Measurements from ENCODE around the gene AHNAK.
"Not testable (repeated sequence)": the region's sequence is repeated elsewhere in the genome, so short reads cannot be mapped to it uniquely, and the experiment has no call there.

The AHNAK gene

GRCh38 chr11:62400760-62401159 is 145.8 kb downstream of the AHNAK start:
- DNase-seq: no peak

- DNase-seq: no peak
Observed at GRCh38 chr11:62400281-62400680, 146.3 kb downstream of the AHNAK start.

DNA sequence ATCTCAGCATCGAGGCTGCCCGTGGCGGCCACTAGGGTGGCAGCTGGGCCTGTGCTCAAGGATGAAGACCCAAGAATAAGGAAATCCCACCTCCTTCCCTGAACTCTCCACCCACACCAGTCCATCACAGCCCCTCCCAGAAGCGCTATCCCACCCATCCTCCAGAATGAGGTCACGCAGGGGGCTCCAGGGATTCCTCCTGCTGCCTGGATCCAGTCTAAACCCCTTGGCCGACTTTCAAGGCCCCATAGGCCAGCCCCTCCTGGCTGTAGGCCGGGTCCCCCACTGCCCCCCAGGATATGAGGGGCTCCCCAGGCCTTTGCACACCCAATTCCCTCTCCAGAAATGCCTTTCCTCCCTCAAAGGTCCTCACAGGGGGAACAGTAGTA is 146.7 kb downstream of the AHNAK start:
- DNase-seq: no peak

- DNase-seq: no peak
Observed at GRCh38 chr11:62399172-62399877, 147.3 kb downstream of the AHNAK start.

- no peak for DNase-seq
Observed at GRCh38 chr11:62398011-62398994, 148.3 kb downstream of the AHNAK start.

DNA sequence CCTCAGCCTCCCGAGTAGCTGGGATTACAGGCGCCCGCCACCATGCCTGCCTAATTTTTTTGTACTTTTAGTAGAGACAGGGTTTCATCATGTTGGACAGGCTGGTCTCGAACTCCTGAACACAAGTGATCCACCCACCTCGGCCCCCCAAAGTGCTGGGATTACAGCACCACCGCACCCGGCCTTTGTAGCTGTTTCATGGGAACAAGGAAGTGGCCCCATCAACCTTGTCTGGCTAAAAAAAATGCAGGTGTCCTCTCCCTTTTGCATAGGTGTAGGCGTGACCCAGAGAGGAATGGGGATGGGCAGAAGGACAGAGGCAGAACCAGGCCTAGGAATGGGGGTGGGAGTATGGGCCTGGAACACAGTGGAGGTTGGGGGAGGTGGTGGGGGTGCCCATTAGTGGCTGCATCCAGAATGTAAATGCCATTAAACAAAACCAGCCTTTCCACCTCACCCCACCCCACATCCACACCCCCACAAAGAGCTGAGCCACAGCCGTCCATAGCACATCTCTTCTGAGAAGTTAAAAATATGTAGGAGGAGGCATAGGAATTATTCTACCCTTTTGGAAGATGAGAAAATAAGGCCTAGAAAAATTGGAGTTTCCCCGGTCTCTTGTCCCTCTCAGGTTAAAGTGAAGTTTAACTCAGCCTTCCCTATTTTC is 150.6 kb downstream of the AHNAK start:
- DNase-seq: no peak

DNA sequence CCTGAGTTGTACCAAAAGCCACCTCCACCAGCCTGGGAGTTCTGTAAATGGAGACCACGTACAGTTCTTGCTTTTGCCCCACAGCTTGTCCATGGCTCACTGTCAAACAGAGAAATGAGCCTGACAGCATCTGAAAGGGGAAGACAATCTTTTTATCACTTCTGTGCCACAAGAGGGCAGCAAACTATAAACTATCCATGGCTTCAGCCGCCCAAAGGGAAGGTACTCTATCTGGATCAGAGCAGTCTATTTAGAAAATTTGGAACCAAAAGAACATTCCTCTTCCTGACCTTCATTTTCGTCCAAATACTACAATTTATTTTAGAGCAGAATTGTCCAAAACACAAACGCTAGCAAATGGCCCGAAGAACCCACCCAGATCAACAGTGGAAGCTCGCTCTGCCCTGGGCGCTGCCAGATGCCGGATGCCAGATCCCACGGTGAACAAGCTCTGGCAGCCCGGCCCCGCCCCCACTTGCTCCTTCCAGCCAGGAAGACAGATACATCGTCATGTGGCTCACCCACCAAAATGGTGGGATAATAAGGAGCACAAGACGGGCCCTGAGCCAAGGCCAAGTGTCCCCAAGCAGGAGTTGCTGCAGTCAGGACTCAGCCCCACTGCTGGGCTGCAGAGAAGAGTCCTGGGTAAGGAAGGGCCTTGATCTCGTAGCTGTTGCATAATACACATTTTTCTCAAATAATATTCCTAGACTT is 151.6 kb downstream of the AHNAK start:
- DNase-seq: no peak

- DNase-seq: no peak
Observed at GRCh38 chr11:62393735-62394134, 152.9 kb downstream of the AHNAK start.

GRCh38 chr11:62393061-62393611 is 153.5 kb downstream of the AHNAK start:
- DNase-seq: no peak

- no peak for DNase-seq
Observed at GRCh38 chr11:62392506-62392905, 154.1 kb downstream of the AHNAK start.

DNA sequence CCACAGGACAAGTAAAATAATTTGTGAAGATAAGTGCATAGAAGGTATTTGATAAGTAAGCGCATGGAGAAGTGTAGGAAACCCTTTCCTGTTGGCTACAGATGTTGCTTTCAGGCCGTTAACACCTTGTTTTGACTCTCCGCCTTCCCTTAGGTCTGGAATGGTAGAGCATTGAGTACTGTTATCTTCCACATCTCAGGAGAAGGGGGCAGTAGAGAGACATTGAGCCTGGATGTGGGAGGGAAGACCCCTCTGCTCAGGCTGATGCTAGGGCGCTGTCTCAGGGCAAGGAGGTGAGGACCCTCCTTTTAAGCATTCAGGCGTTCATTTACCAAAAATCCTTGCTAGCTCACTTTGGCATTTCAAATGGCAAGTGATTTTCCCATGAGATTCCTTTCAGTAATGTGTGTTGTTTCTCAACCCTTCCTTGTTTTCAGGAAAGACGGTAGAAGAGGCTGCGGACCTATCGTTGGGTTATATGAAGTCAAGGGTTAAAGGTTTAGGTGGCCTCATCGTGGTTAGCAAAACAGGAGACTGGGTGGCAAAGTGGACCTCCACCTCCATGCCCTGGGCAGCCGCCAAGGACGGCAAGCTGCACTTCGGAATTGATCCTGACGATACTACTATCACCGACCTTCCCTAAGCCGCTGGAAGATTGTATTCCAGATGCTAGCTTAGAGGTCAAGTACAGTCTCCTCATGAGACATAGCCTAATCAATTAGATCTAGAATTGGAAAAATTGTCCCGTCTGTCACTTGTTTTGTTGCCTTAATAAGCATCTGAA is 154.8 kb downstream of the AHNAK start:
- DNase-seq: no peak

GRCh38 chr11:62390722-62391121 is 155.9 kb downstream of the AHNAK start:
- no peak for DNase-seq

GRCh38 chr11:62390237-62390636 is 156.4 kb downstream of the AHNAK start:
- DNase-seq: no peak

DNA sequence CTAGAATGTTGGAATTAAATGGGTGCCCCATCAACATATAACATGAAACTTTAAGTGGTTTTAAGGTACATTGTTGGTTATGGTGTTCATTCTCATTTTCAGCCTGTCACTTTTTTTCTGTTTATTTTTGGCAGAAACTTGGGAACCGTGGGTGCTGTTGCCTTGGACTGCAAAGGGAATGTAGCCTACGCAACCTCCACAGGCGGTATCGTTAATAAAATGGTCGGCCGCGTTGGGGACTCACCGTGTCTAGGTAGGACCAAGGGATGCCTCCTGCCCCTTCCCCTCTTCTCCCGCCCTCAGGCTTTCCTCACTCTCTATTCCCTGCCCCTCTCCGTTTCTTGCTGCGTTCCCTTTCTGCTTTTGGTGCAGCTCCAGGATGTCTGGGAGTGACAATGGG is 157.6 kb downstream of the AHNAK start:
- no peak for DNase-seq

DNA sequence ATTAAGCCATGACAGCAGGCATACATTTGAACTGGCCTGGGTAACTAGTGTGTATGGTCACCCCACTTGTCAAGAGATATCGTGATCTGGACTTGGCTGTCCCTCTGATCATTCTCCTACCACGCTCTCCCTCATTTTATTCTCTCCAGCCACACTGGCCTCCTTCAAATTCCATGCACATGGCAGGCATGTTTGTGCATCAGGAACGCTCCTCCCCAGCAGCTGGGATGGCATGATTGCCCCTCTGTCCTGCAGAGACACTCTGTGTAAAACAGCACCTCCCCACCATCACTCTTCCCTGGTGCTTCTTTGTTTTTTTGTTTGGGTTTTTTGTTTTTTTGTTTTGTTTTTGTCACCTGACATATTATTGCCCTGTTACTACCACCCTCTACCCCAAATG is 159.2 kb downstream of the AHNAK start:
- no peak for DNase-seq

- DNase-seq: not testable (repeated sequence)
Observed at GRCh38 chr11:62386083-62386482, 160.5 kb downstream of the AHNAK start.

GRCh38 chr11:62383822-62384221 is 162.8 kb downstream of the AHNAK start:
- DNase-seq: no peak

All from activated gamma-delta T cell (primary cell).